GM18505 (cell line): Measurements from ENCODE around the gene FAM185A.
"Not testable (repeated sequence)": the region's sequence is repeated elsewhere in the genome, so short reads cannot be mapped to it uniquely, and the experiment has no call there.

Experiments
- ATAC-seq: cut with Tn5 transposase; IDR thresholded peaks from one replicate; pipeline ENCODE4 v1.9.1; 2021; ENCODE audit not compliant: unreplicated experiment
- POLR2A ChIP-seq: IDR thresholded peaks from 4 replicates; pipeline ENCODE4 v1.6.1; 2011; ENCODE audit warnings: borderline replicate concordance; ENCODE audit not compliant: insufficient read depth, insufficient read length; ENCODE audit errors: extremely low read depth

The FAM185A gene

DNA sequence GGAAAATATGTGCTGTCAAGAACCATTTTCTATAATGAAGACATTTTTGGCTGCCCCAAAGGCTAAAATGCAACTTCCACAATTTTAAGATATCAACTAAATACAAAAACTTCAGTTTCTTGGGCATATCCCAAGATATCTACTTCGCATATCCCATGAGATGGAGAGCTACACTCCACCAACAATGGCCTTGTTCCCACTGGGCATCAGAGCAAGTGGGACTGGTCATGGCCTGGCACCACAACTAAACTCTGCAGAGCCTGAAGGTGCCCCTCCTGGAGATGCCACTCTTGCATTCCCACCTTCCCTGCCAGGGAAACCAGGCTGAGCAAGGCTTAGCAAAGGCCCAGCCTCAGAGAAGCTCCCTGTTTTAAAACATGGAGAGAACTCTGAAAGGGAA is 88.2 kb downstream of the FAM185A start:
- ATAC-seq, result no peak
- no peak for TF ChIP-seq POLR2A

DNA sequence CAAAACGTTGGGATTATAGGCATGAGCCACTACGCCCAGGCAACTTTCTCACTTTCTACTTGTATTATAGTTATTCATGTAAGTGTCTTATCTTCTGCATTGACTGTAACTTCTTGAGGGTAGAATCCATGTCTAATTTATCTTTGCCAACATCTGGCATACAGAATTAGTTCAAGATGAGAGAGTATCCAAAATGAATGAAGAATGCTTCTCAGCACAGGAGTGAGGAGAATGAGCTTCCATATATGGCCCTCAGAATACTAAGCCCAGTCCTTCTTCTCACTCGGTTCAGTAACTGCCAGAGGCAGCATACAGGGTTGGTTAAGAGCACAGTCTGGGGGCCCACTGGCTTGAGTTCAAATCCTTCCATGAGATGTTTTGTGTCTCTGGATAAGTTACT is 89.0 kb downstream of the FAM185A start:
- no peak for ATAC-seq
- no peak for TF ChIP-seq POLR2A

DNA sequence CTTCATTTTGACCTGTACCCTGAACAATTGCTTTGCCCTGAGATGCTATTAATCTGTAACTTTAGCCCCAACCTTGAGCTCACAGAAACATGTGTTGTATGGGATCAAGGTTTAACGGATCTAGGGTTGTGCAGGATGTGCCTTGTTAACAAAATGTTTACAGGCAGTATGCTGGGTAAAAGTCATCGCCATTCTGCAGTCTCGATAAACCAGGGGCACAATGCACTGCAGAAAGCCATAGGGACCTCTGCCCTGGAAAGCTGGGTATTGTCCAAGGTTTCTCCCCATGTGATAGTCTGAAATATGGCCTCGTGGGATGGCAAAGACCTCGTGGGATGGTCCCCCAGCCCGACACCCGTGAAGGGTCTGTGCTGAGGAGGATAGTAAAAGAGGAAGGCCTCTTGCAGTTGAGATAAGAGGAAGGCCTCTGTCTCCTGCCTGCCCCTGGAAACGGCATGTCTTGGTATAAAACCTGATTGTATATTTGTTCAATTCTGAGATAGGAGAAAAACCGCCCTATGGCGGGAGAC is 89.8 kb downstream of the FAM185A start:
- ATAC-seq, result not testable (repeated sequence)

DNA sequence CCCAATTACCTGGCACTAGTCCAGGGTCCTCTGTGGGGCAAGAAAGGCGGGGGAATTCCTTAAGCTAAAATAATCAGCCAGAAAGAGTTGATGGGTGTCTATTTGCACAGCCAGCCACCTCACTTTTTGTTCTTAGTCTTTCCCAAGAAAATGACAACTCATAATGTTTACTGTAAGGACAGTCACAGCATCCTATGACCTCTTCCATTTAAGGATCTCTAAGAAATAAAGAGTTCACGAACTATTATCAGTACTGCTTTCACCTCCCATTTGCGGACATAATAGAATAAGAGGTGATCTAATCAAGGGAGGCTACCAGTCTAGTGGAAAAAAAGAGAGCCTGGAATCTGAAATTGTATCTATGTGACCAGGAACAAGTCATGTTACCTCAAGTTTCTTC is 91.6 kb downstream of the FAM185A start:
- no peak for ATAC-seq
- no peak for TF ChIP-seq POLR2A

DNA sequence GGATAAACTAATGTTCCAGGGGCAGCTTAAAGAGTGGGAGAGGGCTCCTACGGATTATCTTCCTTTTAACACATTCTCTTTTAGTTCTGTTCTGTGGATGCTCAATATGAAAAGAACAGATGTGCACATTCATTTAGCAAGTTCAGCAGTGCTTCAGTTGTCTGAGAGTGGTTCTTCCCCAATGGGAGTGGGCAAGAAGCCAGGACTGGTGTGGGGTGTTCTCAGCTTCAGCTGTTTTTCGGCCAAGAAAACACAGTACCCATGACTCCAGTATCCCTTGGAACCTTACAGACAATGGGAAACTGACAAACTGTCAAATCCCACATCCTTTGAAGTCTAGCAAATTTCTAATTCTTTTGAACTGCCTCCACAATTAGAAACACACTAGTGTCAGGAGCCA is 92.5 kb downstream of the FAM185A start:
- no peak for ATAC-seq
- TF ChIP-seq POLR2A, result no peak

DNA sequence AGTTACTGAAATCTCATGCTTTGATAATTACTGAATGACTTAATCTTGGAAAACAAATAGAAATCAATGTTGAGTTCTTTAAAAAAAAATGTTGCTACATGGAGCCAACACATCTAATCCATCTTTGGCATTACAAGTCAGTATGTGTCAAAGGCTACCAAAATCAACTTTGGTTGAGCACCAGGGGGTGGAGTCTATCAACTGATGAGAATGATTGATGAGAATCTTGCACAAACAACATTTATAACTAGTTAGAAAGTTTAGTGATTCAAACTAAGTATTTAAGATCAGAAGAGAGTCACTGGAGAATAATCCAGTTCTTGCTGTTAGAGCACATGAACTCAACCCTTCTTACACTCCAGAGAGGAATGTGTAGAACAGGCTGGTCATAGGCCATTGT is 93.5 kb downstream of the FAM185A start:
- no peak for ATAC-seq
- no peak for TF ChIP-seq POLR2A

DNA sequence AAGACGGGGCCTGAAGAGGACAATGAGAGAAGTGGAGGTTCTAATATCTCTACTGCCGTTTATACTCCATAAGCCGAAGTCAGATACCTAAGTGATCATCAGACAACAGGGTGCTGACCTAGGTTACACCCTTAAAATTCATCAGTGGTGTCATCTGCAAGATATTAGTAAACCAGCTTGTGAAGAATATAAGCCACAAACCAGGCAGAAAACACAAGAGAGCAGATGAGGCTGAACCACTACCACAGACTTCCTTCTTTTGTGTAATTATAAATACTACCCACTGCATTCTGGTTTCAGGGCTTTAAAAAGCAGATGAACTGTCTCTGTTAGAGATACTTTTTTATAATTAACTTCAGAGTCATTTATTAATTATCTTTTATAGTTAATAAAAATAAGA is 95.1 kb downstream of the FAM185A start:
- TF ChIP-seq POLR2A, result no peak
- ATAC-seq, result peak; percentile 70

DNA sequence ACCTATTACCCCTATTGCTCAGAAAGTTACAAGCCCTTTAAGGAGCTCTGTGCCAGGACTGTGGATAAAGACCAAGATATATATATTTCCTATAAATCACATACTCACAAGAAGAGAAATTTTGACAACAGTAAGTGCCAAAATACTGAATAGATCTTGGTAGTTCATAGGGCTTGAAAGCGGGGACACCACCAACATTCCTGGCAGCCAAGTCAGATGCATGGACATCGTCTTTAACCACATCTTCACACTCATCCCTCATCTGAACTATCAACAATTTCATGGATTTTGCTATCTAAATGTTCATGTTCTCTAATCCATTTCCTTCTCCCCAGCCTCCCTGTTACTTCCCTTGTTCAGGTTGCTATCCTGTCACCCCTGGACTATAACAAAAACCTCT is 96.5 kb downstream of the FAM185A start:
- ATAC-seq, result no peak
- TF ChIP-seq POLR2A, result no peak

DNA sequence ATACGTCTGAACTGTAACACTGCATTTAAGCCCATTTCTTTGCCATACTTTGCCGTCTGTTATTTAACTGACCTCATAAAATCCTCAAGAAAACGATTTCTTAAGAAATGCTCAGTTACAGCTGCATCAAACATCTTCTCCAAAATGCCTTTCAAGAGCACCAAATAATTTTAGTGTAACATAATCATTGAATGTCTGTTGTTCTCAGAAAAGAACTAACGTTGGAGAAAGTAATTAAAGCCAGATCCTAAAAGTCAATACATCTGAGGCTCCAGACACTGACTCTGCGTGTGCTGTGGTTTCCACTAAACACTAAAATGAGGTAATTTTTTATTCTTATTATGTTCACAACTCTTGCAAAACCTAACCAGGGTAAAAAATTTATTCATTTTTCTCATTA is 100.3 kb downstream of the FAM185A start:
- no peak for TF ChIP-seq POLR2A
- no peak for ATAC-seq

DNA sequence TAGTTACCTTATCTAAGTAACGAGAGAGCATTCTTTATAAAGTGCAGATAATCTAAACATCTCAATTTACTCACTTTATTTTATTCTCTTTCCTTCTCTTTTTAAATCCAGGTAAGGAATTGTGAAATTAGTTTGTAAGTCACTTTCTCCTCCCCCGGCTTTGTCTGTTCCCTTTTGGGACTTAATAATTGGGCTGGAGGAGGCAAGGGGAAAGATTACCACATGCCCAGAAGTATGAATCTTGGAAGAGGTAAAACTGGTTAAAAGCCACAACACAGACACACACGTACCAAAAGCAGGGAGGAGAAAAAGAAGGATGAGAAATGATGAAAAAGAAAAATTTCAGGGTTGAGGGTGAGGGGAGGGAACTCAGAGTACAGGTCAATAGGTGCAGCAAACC is 100.7 kb downstream of the FAM185A start:
- ATAC-seq, result no peak
- TF ChIP-seq POLR2A, result no peak

DNA sequence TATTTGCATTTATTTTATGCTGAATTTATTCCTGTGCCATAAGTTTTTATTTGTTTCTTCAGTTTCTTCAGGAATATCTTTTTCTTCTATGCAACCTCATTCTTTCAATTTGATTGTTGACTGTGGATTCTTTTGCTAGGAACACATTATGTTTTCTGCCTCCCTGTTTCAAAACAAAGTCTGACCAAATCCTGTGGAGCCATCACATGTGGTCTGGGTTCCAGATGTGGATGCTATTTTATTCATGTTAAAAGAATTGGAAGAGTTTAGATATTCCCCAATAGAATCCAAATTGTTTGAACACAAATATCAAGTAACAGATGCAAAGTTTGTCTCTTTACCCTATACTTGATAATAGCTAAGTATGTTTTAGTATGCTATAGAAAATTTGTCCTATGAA is 107.2 kb downstream of the FAM185A start:
- TF ChIP-seq POLR2A, result no peak
- no peak for ATAC-seq
